Mammary epithelial cell (primary cell): ENCODE data around the gene BFSP1.

ENCODE experiments used
- EZH2 ChIP-seq: IDR thresholded peaks from 2 replicates; pipeline ENCODE4 v1.6.1; 2012; ENCODE audit warnings: low read length, inconsistent platforms, borderline replicate concordance
- TF ChIP-seq, protein P1 (sequence below), 2 donors: IDR thresholded peaks in 1 of 2; conservative IDR thresholded peaks in 1 of 2; 2 replicates each; pipeline ENCODE4 v1.5.1; 2011 to 2012; ENCODE audit warnings: inconsistent platforms in 2 of 2, low read length in 2 of 2, mild to moderate bottlenecking in 2 of 2, control low read depth in 1 of 2, low read depth in 1 of 2; ENCODE audit not compliant: insufficient read depth in 1 of 2; ENCODE audit errors: extremely low read depth in 1 of 2

DNA sequence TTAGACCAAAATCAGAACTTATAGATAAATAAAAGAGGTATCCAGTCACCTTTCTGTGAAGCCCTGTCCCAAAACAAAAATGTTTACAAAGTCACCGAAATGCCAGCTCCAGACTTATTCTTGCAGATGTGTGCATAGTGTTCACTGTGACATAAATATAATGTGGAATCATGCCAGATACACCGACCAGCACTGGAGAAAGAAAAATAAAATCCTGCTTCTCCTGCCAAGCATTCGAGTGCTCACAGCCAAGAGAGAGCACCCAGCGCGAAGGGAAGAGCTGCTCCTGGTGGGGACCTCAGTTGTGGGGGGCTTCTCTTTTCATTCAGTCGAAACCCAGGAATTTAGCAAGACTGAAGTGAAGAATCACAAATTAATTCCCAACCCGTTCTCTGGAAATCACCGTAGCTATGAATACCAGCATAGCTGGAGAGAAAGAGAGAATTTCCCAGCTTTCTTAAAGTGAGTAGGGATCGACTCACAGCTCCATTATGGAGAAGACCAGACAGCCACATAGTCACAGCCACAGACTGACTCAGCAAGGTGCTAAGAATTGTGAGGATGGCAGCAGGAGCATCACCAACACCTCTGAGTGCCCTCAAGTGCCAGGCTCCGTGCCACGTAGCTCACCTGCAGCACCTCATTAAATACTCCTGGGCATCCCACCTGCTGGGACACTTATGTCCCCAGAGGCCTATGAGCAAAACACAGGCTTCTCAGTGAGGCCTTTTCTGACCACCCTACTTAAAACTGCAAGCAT, 33.2 kb downstream of the BFSP1 start:
- TF ChIP-seq EZH2, result no peak
- TF ChIP-seq, protein P1, sequence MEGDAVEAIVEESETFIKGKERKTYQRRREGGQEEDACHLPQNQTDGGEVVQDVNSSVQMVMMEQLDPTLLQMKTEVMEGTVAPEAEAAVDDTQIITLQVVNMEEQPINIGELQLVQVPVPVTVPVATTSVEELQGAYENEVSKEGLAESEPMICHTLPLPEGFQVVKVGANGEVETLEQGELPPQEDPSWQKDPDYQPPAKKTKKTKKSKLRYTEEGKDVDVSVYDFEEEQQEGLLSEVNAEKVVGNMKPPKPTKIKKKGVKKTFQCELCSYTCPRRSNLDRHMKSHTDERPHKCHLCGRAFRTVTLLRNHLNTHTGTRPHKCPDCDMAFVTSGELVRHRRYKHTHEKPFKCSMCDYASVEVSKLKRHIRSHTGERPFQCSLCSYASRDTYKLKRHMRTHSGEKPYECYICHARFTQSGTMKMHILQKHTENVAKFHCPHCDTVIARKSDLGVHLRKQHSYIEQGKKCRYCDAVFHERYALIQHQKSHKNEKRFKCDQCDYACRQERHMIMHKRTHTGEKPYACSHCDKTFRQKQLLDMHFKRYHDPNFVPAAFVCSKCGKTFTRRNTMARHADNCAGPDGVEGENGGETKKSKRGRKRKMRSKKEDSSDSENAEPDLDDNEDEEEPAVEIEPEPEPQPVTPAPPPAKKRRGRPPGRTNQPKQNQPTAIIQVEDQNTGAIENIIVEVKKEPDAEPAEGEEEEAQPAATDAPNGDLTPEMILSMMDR (conservative IDR thresholded peaks at IDR 0.05 in 1 of 2, IDR thresholded peaks at IDR 0.05 in 1 of 2; ENCODE audit: extremely low read depth in 1 of 2, insufficient read depth in 1 of 2, low read depth in 1 of 2, low read length in 2 of 2), result no peak
